GM23338 (cell line): ENCODE results near the gene PTPRN2. TPM values are rescaled to one million over a fixed set of nuclear protein-coding genes. Genes with fewer than 3 reads are reported as not detected.

ENCODE experiments used
- ATAC-seq: fragments of 200-7000 bp; cut with Tn5 transposase; 3 replicates; pipeline ENCODE4 v1.9.1; 2020
- DNase-seq: peaks from one replicate; pipeline ENCODE4 v3.0.0-alpha.2; 2015; ENCODE audit warnings: low spot score
- H2AFZ ChIP-seq: fragments of 200-600 bp; sonication (generic); 2 replicates; pipeline ENCODE4 v1.8.0; 2016; ENCODE audit warnings: antibody characterized with exemption, mild to moderate bottlenecking, moderate library complexity
- H3F3A ChIP-seq: fragments of 200-600 bp; sonication (generic); replicated peaks from 2 replicates; pipeline ENCODE4 v1.8.0; 2017; ENCODE audit warnings: antibody characterized with exemption, mixed run types, low read depth
- H3K27ac ChIP-seq: fragments of 200-600 bp; sonication (generic); 2 replicates; pipeline ENCODE4 v1.6.1; 2016; ENCODE audit warnings: low read depth
- H3K27me3 ChIP-seq: fragments of 200-600 bp; sonication (generic); 2 replicates; pipeline ENCODE4 v1.8.0; 2016; ENCODE audit warnings: mild to moderate bottlenecking, mixed run types, moderate library complexity; ENCODE audit not compliant: insufficient read depth
- H3K36me3 ChIP-seq: fragments of 200-600 bp; sonication (generic); 2 replicates; pipeline ENCODE4 v1.8.0; 2016; ENCODE audit warnings: mild to moderate bottlenecking; ENCODE audit not compliant: insufficient read depth
- H3K4me1 ChIP-seq: fragments of 200-600 bp; sonication (generic); 2 replicates; pipeline ENCODE4 v1.8.0; 2016; ENCODE audit warnings: mild to moderate bottlenecking, moderate library complexity; ENCODE audit not compliant: insufficient read depth
- H3K4me2 ChIP-seq: fragments of 200-600 bp; sonication (generic); 2 replicates; pipeline ENCODE4 v1.7.1; 2017; ENCODE audit warnings: mixed run types
- H3K4me3 ChIP-seq: fragments of 200-600 bp; sonication (generic); 2 replicates; pipeline ENCODE4 v1.6.1; 2016; ENCODE audit warnings: mixed run types
- H3K79me2 ChIP-seq: fragments of 200-600 bp; sonication (generic); replicated peaks from 2 replicates; pipeline ENCODE4 v1.8.0; 2017; ENCODE audit warnings: mild to moderate bottlenecking; ENCODE audit not compliant: insufficient read depth
- H3K9me2 ChIP-seq: fragments of 200-600 bp; sonication (generic); 2 replicates; pipeline ENCODE4 v1.8.0; 2017; ENCODE audit not compliant: insufficient read depth
- H4K20me1 ChIP-seq: fragments of 200-600 bp; sonication (generic); replicated peaks from 2 replicates; pipeline ENCODE4 v1.8.0; 2017; ENCODE audit warnings: mild to moderate bottlenecking; ENCODE audit not compliant: insufficient read depth
- H3K27ac Mint-ChIP-seq: 2 replicates; pipeline ENCODE4 v1.8.0; 2020; ENCODE audit warnings: inconsistent platforms, mild to moderate bottlenecking, moderate library complexity, mixed read lengths
- H3K27me3 Mint-ChIP-seq: 3 replicates; pipeline ENCODE4 v1.8.0; 2022; ENCODE audit warnings: low read depth, mild to moderate bottlenecking, moderate library complexity, mixed read lengths, inconsistent platforms; ENCODE audit not compliant: insufficient read depth, poor library complexity
- H3K36me3 Mint-ChIP-seq: 3 replicates; pipeline ENCODE4 v1.8.0; 2021; ENCODE audit warnings: low read depth, mild to moderate bottlenecking, inconsistent platforms, moderate library complexity, mixed read lengths
- H3K4me1 Mint-ChIP-seq: 3 replicates; pipeline ENCODE4 v1.8.0; 2020; ENCODE audit warnings: mild to moderate bottlenecking, inconsistent platforms, mixed read lengths
- H3K4me3 Mint-ChIP-seq: 3 replicates; pipeline ENCODE4 v1.8.0; 2021; ENCODE audit warnings: moderate library complexity, mild to moderate bottlenecking, inconsistent platforms, mixed read lengths
- H3K9me3 Mint-ChIP-seq: 3 replicates; pipeline ENCODE4 v1.8.0; 2020; ENCODE audit warnings: moderate library complexity, mild to moderate bottlenecking, inconsistent platforms, mixed read lengths
- ETS1 ChIP-seq: IDR thresholded peaks from 2 replicates; pipeline ENCODE4 v1.6.1; 2016; ENCODE audit warnings: antibody characterized with exemption
- EZH2 ChIP-seq: fragments of 200-600 bp; sonication (generic); IDR thresholded peaks from one replicate; pipeline ENCODE4 v1.8.0; 2017; ENCODE audit warnings: antibody characterized with exemption, mild to moderate bottlenecking, low read depth; ENCODE audit not compliant: unreplicated experiment
- EZH2phosphoT487 ChIP-seq: fragments of 200-600 bp; sonication (generic); IDR thresholded peaks from one replicate; pipeline ENCODE4 v1.8.1; 2018; ENCODE audit warnings: antibody characterized with exemption; ENCODE audit not compliant: unreplicated experiment
- JUNB ChIP-seq: IDR thresholded peaks from one replicate; pipeline ENCODE4 v1.6.1; 2016; ENCODE audit warnings: antibody characterized with exemption; ENCODE audit not compliant: unreplicated experiment
- STAT1 ChIP-seq: IDR thresholded peaks from one replicate; pipeline ENCODE4 v1.6.1; 2016; ENCODE audit warnings: antibody characterized with exemption; ENCODE audit not compliant: unreplicated experiment
- ZNF331 ChIP-seq: fragments of 250-450 bp; sonication (Bioruptor Pico); IDR thresholded peaks from 2 replicates; pipeline ENCODE4 v1.5.0; 2020; ENCODE audit warnings: low read depth, mild to moderate bottlenecking, moderate library complexity
- ZNF462 ChIP-seq: fragments of 250-450 bp; sonication (Bioruptor Pico); IDR thresholded peaks from 2 replicates; pipeline ENCODE4 v1.5.0; 2020; ENCODE audit warnings: mild to moderate bottlenecking, moderate library complexity
- polyA plus RNA-seq: library from polyadenylated mRNA; unstranded; fragments of >200 nt; fragmentation: Nextera tagmentation; extraction: Ambion mirVana; gene quantifications from 2 replicates; pipeline ENCODE4 v1.2.1, GENCODE V29; 2016
- total RNA-seq: library from RNA; depleted of rRNA; stranded (reverse); fragments of >200 nt; shearing (Covaris generic); gene quantifications from 2 replicates; pipeline ENCODE4 v1.2.3, GENCODE V29; 2014

The PTPRN2 gene
- total and polyA plus RNA-seq, 2 experiments from 2014 or later: 0.87 to 4.0 TPM

GRCh38 chr7:158520825-158521224 is 66.8 kb downstream of the PTPRN2 start (continued):
- TF ChIP-seq ZNF462: no peak
- no peak for TF ChIP-seq JUNB
- TF ChIP-seq STAT1: no peak
- no peak for TF ChIP-seq EZH2phosphoT487
- TF ChIP-seq EZH2: no peak
- TF ChIP-seq ZNF331 (CRISPR knock-in tag): no peak

GRCh38 chr7:158519633-158520174 is 67.9 kb downstream of the PTPRN2 start:
- no peaks in the 10 kb centered on the region for H3K36me3 ChIP-seq
- Mint-ChIP-seq H3K4me3 (no peak overlapping the region), H3K27ac (no peak overlapping the region), H3K27me3 (peaks cover 21% of the 10 kb centered on the region), H3K4me1 (no peaks in the 10 kb centered on the region; the same call in 2 of the 3 replicates), H3K9me3 (peaks cover 90% of the 10 kb centered on the region), H3K36me3 (peaks cover 50% of the 10 kb centered on the region)
- ATAC-seq (no peak), DNase-seq (no peak)
- no peaks in the 10 kb centered on the region for H3K4me1 ChIP-seq
- no peaks in the 10 kb centered on the region for H3K9me2 ChIP-seq
- no peak overlapping the region for H3K4me3 ChIP-seq
- no peaks in the 10 kb centered on the region for H4K20me1 ChIP-seq
- H3K4me2 ChIP-seq: no peak overlapping the region
- H3K79me2 ChIP-seq: no peaks in the 10 kb centered on the region
- TF ChIP-seq ETS1: no peak
- no peak overlapping the region for H3K27ac ChIP-seq
- H3K27me3 ChIP-seq: no peaks in the 10 kb centered on the region
- no peaks in the 10 kb centered on the region for H3F3A ChIP-seq
- H2AFZ ChIP-seq: no peak overlapping the region
